ENCODE data around the gene OR7A10.

Gene OR7A10

GRCh38 chr19:14848822-14849221 is at the start of gene OR7A10:
Gene OR7A10, minus strand, starts transcription at chr19:14848922. Its CDS starts 7,045 bp downstream, at chr19:14841877.
- no peak for DNase-seq

GRCh38 chr19:14890643-14891379 is 42.1 kb upstream of the OR7A10 start:
- no peak for DNase-seq

GRCh38 chr19:14889994-14890642 is 41.4 kb upstream of the OR7A10 start:
- DNase-seq = no peak

- DNase-seq = no peak
Observed at GRCh38 chr19:14886032-14886431, 37.3 kb upstream of the OR7A10 start, which contains the start of gene OR7A17. Gene OR7A17, minus strand, starts transcription at chr19:14886132. Its CDS starts 4,777 bp downstream, at chr19:14881355.

- DNase-seq = no peak
Observed at GRCh38 chr19:14871619-14872230, 23.0 kb upstream of the OR7A10 start.

- no peak for DNase-seq
Observed at GRCh38 chr19:14868497-14868896, 19.8 kb upstream of the OR7A10 start.

- DNase-seq = no peak
Observed at GRCh38 chr19:14843578-14843977, 5.1 kb downstream of the OR7A10 start.

- no peak for DNase-seq
Observed at GRCh38 chr19:14843169-14843568, 5.6 kb downstream of the OR7A10 start.

GRCh38 chr19:14840206-14840605 is 8.5 kb downstream of the OR7A10 start:
- no peak for DNase-seq

- no peak for DNase-seq
Observed at GRCh38 chr19:14837391-14837790, 11.3 kb downstream of the OR7A10 start.

GRCh38 chr19:14835011-14835410 is 13.7 kb downstream of the OR7A10 start, which contains the start of the genes OR7A5 and OR7C1:
Gene OR7A5, minus strand, starts transcription at chr19:14835185. Its CDS starts 6,944 bp downstream, at chr19:14828241.
Gene OR7C1, minus strand, starts transcription at chr19:14835185. Its CDS starts 35,049 bp downstream, at chr19:14800136.
- DNase-seq = no peak

- DNase-seq = no peak
Observed at GRCh38 chr19:14830702-14831101, 18.0 kb downstream of the OR7A10 start.

- DNase-seq = no peak
Observed at GRCh38 chr19:14826006-14826405, 22.7 kb downstream of the OR7A10 start.

- no peak for DNase-seq
Observed at GRCh38 chr19:14821937-14822336, 26.8 kb downstream of the OR7A10 start.

- no peak for DNase-seq
Observed at GRCh38 chr19:14818588-14818987, 30.1 kb downstream of the OR7A10 start.

- no peak for DNase-seq
Observed at GRCh38 chr19:14817052-14817451, 31.7 kb downstream of the OR7A10 start.

- no peak for DNase-seq
Observed at GRCh38 chr19:14814982-14815652, 33.6 kb downstream of the OR7A10 start.

- DNase-seq = no peak
Observed at GRCh38 chr19:14809272-14810057, 39.3 kb downstream of the OR7A10 start.

GRCh38 chr19:14804765-14805164 is 44.0 kb downstream of the OR7A10 start:
- no peak for DNase-seq

GRCh38 chr19:14798760-14799159 is 50.0 kb downstream of the OR7A10 start:
- DNase-seq = no peak

- no peak for DNase-seq
Observed at GRCh38 chr19:14796021-14796420, 52.7 kb downstream of the OR7A10 start.

- no peak for DNase-seq
Observed at GRCh38 chr19:14795078-14795721, 53.5 kb downstream of the OR7A10 start.

Data from stimulated activated CD4-positive, alpha-beta T cell treated with anti-CD3 and anti-CD28 coated beads, Interleukin-4, amount 100 ng/mL, for 4 hours (primary cell).